ENCODE data around the gene TP53TG5. TPM values are rescaled to one million over a fixed set of nuclear protein-coding genes. Genes with fewer than 3 reads are reported as not detected.

TP53TG5 gene
- total RNA-seq, 1 donor from 2014 or later: not detected

GRCh38 chr20:45346291-45346718, 31.8 kb downstream of the TP53TG5 start:
- DNase-seq (ENCODE audit: low read depth): no peak

- DNase-seq (ENCODE audit: low read depth): peak; percentile 40
Observed at GRCh38 chr20:45345104-45345936, 32.8 kb downstream of the TP53TG5 start.

DNA sequence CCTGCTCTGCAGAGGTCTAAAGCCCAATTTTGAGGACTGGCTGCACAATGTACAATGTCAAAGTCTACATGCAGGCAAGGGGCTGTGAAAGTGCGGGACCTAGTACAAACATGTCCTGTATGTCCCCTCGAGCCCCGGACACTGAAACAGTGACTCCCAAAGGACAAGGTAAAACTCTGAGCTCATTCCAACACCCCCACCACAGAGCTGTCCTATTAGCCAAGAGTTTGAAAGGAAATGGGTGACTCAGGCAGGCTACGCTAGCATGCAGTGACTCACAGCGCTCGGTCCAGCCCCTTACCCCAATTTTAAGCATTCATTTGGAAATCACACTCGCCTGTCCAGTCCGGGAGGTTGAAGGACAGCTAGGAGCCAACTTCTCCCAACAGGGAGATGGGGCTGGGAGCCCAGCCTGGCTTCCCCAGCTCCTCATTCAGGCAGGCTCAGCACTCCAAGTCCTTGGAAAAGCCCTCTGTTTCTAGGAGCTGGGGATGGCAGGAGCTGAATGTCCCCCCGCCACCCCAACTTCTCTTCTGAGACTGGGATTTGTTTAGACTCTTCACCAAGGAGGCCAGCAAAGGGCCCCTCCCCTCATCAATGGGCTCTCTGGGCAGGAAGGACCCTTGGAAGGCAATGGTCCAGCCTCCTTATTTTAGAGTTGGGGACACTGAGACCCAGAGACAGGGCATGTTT, 33.8 kb downstream of the TP53TG5 start:
- DNase-seq (ENCODE audit: low read depth): peak; percentile 93

DNA sequence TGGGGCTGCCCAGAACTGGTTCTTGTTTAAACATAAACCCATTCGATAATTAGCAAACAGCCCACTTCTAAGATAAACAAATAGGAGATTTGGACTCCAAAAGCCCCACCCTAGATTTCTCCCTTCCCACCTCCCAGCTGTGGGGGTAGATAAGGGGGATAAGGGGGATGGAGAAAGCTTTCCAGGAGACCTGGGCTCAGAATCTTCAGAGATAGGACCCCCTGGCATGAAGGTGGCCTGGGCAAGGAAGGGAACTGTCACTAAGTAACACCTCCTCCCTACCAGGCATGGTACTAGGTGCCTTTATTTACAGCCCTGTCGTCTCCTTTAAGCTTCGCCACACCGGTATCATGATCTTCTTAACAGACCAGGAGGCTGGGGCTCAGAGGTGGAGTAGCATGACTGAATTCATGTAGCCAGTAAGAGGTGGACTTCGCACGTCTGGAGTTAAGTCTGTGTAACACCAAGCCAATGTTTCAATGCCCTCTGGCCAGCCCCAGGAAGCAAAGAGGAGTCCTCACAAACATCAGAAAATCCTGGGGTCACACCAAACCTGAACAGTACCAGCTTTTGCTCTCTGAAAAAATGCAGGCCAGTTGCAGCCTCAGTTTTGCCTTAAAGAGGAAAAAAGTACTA, 34.5 kb downstream of the TP53TG5 start:
- DNase-seq (ENCODE audit: low read depth): peak; percentile 82

- no peak for DNase-seq (ENCODE audit: low read depth)
Observed at GRCh38 chr20:45342855-45343531, 35.1 kb downstream of the TP53TG5 start.

GRCh38 chr20:45341939-45342854, 35.9 kb downstream of the TP53TG5 start:
- DNase-seq (ENCODE audit: low read depth): peak; percentile 81

- peak; percentile 26 for DNase-seq (ENCODE audit: low read depth)
Observed at GRCh38 chr20:45341579-45341938, 36.6 kb downstream of the TP53TG5 start.

- peak; percentile 23 for DNase-seq (ENCODE audit: low read depth)
Observed at GRCh38 chr20:45340951-45341350, 37.2 kb downstream of the TP53TG5 start.

GRCh38 chr20:45340236-45340847, 37.8 kb downstream of the TP53TG5 start:
- DNase-seq (ENCODE audit: low read depth): peak; percentile 48

DNA sequence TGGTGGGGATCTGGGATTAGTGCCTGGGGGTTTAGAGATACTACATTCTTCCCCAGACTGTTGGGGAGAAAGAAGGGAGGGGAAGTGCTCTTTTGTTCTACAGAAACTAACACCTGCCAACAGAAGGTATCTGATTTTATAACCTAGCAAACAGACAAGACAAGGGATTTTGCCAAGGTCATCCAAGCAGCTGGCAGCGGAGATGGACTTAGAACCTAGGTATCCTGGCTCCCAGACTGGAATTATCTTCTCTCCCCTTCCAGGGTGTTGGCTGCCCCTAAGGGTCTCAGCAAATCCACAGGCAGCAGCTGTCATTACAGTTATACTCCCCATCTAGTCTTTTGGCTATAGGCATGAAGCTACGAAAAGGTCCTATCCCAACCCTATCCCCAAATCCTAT, 38.3 kb downstream of the TP53TG5 start:
- no peak for DNase-seq (ENCODE audit: low read depth)

GRCh38 chr20:45339084-45339483, 39.0 kb downstream of the TP53TG5 start:
- DNase-seq (ENCODE audit: low read depth): no peak

GRCh38 chr20:45338121-45339030, 39.7 kb downstream of the TP53TG5 start:
- DNase-seq (ENCODE audit: low read depth): peak; percentile 83

DNA sequence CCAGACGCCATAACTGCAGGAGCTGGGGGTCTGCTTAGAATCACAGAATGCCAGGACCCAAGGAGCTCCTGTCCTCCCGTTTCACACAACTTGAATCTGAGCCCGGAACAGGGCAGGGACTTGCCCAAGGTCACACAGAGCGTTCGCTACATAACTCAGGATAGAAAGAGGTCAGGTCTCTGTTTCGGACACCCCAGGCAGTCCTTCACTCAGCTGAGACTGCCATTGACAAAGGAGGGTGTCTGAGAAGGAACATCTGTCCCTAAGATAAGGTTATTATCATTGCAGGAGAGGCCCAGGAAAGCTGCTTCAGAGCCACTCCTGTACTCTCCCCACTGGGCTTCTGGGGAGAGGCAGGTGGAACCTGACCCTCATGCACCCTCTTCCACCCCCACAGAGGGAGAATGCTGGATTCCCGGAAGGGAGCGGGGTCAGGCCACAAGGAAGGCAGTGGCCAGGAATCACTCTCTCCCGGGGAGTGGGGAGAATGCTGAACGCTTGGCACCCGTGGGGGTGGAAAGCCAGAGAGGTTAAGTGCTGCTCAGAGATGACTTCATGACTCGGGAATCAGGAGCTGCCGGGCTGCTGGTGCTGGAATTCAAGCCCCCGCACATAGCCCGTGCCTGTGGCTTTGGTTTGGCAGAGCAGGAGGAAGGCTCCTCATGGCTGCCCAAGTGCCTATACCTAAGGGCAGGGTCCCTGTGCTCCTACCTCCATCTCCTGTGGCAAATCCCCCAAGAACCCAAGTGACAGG, 40.6 kb downstream of the TP53TG5 start:
- DNase-seq (ENCODE audit: low read depth): peak; percentile 96

- peak; percentile 96 for DNase-seq (ENCODE audit: low read depth)
Observed at GRCh38 chr20:45336530-45337366, 41.4 kb downstream of the TP53TG5 start.

DNA sequence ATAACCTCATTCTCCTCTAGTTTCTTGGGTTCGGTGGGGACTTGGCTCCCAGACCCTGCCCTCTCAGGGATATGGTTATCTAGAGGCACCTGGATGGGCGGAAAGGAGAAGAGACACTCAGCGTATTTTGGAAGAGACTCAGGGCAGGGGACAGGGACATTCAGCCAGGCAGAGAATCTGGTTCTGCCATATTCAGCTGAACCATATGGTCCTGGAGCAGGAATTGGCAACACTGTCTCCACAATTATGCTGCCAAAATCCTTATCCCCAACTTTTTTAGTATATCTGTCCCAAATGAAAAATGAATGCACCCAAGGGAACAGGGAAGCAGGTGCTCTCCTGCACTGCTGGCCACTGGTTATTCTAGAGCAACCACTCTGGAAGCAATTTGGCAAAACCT, 47.6 kb downstream of the TP53TG5 start:
- no peak for DNase-seq (ENCODE audit: low read depth)

- peak; percentile 95 for DNase-seq (ENCODE audit: low read depth)
Observed at GRCh38 chr20:45329497-45330319, 48.4 kb downstream of the TP53TG5 start.

- DNase-seq (ENCODE audit: low read depth): no peak
Observed at GRCh38 chr20:45328451-45328850, 49.7 kb downstream of the TP53TG5 start.
